Activated CD4-positive, alpha-beta T cell treated with anti-CD3 and anti-CD28 coated beads, Interleukin-2, Interleukin-6, amounts not matched to agents 100 ng/mL and 50 ng/mL, durations not matched to agents 16 hours and 8 hours (primary cell): ENCODE results near the gene PCDHB13.
"Not testable (repeated sequence)": the region's sequence is repeated elsewhere in the genome, so short reads cannot be mapped to it uniquely, and the experiment has no call there.

Experiments
- DNase-seq: peaks from one replicate; pipeline ENCODE4 v3.0.0-alpha.2; 2020

PCDHB13 gene

GRCh38 chr5:141213656-141214339, at the start of gene PCDHB13:
PCDHB13 (plus strand) TSS chr5:141213919; CDS start chr5:141214124, 205 bp downstream.
- DNase-seq = peak; percentile 4

- peak; percentile 19 for DNase-seq
These were observed 41.1 kb upstream of the PCDHB13 start, which contains the start of gene PCDHB7 for GRCh38 chr5:141172381-141173204. PCDHB7 (plus strand) TSS chr5:141172644; CDS start chr5:141172836, 192 bp downstream.

DNA sequence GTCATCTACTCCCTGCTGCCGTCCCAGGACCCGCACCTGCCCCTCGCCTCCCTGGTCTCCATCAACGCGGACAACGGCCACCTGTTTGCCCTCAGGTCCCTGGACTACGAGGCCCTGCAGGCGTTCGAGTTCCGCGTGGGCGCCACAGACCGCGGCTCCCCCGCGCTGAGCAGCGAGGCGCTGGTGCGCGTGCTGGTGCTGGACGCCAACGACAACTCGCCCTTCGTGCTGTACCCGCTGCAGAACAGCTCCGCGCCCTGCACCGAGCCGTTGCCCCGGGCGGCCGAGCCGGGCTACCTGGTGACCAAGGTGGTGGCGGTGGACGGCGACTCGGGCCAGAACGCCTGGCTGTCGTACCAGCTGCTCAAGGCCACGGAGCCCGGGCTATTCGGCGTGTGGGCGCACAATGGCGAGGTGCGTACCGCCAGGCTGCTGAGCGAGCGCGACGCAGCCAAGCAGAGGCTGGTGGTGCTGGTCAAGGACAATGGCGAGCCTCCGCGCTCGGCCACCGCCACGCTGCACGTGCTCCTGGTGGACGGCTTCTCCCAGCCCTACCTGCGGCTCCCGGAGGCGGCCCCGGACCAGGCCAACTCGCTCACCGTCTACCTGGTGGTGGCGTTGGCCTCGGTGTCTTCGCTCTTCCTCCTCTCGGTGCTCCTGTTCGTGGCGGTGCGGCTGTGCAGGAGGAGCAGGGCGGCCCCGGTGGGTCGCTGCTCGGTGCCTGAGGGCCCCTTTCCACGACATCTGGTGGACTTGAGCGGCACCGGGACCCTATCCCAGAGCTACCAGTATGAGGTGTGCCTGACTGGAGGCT, 39.2 kb upstream of the PCDHB13 start:
- not testable (repeated sequence) for DNase-seq

DNA sequence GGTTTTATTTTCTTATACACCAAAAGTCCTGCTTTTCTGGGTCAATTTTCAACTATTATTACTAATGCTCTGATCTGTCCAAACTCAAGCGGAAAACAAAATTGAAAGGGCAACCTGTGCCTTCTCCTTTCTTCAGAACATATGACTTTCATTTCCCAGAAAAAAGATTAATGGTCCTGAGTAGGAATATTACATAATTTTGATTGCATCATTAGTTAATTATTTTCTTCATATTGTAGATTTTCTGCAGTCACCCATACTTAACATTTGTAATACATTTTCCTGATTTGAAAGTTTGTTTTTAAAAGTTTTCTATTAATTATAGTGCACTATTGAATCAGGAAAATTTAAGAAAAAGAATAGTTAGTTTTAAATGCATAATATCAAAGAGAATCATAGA, 37.8 kb upstream of the PCDHB13 start:
- DNase-seq = no peak

DNA sequence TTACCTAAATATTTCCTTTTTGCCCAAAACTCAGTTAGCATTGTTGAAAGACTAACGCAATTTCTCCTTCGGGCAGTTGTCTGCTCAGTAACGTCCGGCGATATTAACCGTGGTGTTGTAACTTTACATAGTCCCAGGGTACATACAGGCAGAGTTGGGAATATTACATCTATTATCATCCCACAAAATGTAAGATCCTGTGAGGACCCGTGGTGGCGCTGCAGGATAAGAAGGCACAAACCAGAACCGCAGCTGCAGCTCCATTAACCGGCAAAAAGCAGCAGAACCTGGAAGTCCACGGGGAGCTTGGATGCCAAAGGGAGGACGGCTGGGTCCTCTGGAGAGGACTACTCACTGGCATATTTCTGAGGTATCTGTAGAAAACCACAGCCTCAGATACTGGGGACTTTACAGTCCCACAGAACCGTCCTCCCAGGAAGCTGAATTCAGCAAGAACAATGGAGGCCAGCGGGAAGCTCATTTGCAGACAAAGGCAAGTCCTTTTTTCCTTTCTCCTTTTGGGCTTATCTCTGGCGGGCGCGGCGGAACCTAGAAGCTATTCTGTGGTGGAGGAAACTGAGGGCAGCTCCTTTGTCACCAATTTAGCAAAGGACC, 36.0 kb upstream of the PCDHB13 start, which contains the start of gene PCDHB8:
Gene PCDHB8 (plus strand): TSS at position 214 of the 615 bp plus-strand sequence. CDS start 245 bp downstream, at position 459.
- not testable (repeated sequence) for DNase-seq

- DNase-seq = not testable (repeated sequence)
These were observed 34.3 kb upstream of the PCDHB13 start for GRCh38 chr5:141179371-141179770.

DNA sequence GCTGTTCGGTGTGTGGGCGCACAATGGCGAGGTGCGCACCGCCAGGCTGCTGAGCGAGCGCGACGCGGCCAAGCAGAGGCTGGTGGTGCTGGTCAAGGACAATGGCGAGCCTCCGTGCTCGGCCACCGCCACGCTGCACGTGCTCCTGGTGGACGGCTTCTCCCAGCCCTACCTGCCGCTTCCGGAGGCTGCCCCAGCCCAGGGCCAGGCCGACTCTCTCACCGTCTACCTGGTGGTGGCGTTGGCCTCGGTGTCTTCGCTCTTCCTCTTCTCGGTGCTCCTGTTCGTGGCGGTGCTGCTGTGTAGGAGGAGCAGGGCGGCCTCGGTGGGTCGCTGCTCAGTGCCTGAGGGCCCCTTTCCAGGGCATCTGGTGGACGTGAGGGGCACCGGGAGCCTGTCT, 33.8 kb upstream of the PCDHB13 start:
- not testable (repeated sequence) for DNase-seq

DNA sequence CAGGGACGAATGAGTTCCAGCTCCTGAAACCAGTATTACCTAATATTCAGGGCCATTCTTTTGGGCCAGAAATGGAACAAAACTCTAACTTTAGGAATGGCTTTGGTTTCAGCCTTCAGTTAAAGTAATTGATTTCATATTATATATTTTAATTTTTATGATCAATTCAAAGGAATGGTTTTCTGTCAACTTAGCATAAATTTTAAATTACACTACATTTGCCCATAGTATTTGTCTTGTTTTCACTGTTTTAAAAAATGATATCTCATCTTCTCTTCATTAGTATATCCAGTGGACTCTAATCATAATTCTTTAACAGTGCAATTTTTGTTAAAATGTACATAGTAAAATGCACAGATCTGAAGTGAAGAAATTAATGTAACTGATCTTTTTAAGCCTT, 33.4 kb upstream of the PCDHB13 start:
- DNase-seq = no peak

DNA sequence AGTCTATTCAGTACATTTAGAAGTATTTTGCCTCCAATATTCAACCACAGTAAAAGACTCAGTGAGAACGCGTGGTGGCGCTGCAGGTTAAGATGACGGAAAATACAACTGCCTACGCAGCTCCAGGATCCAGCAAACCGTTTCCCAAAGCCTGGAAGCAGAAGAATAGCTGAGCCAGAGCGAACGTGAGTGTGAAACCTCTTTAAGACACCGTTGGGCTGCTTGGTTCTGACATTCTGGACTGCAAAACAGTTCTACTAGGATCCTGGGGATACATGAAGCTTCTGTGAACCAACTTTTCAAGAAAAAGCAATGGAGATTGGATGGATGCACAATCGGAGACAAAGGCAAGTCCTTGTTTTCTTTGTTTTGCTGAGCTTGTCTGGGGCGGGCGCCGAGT, 31.5 kb upstream of the PCDHB13 start, which contains the start of gene PCDHB16:
Gene PCDHB16 (plus strand): TSS at position 140 of the 400 bp plus-strand sequence. CDS start 173 bp downstream, at position 313.
- no peak for DNase-seq

GRCh38 chr5:141184117-141184855, 29.4 kb upstream of the PCDHB13 start:
- not testable (repeated sequence) for DNase-seq

- peak; percentile 16 for DNase-seq
These were observed 26.7 kb upstream of the PCDHB13 start, which contains the start of gene PCDHB9 for GRCh38 chr5:141186897-141187512. PCDHB9 (plus strand) TSS chr5:141187161; CDS start chr5:141187319, 158 bp downstream.

DNA sequence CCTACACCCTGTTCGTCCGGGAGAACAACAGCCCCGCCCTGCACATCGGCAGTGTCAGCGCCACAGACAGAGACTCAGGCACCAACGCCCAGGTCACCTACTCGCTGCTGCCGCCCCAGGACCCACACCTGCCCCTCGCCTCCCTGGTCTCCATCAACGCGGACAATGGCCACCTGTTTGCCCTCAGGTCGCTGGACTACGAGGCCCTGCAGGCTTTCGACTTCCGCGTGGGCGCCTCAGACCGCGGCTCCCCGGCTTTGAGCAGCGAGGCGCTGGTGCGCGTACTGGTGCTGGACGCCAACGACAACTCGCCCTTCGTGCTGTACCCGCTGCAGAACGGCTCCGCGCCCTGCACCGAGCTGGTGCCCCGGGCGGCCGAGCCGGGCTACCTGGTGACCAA, 25.0 kb upstream of the PCDHB13 start:
- DNase-seq = not testable (repeated sequence)

GRCh38 chr5:141189131-141189530, 24.6 kb upstream of the PCDHB13 start:
- DNase-seq = not testable (repeated sequence)

DNA sequence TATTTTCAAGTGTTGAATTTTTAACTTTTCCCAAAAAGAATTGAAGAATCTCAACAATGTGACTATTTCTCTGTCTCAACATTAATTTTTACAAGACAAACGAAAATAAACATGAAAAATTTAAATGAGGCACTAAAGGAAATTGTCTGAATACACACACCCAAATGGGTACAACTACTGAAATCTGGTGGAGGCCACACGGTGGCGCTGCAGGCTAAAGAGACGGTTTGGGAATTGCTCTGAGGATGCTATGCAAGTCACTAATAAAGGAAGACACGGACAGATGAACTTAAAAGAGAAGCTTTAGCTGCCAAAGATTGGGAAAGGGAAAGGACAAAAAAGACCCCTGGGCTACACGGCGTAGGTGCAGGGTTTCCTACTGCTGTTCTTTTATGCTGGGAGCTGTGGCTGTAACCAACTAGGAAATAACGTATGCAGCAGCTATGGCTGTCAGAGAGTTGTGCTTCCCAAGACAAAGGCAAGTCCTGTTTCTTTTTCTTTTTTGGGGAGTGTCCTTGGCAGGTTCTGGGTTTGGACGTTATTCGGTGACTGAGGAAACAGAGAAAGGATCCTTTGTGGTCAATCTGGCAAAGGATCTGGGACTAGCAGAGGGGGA, 21.5 kb upstream of the PCDHB13 start, which contains the start of gene PCDHB10:
Gene PCDHB10 (plus strand): TSS at position 244 of the 616 bp plus-strand sequence. CDS start 200 bp downstream, at position 444.
- DNase-seq = peak; percentile 27

DNA sequence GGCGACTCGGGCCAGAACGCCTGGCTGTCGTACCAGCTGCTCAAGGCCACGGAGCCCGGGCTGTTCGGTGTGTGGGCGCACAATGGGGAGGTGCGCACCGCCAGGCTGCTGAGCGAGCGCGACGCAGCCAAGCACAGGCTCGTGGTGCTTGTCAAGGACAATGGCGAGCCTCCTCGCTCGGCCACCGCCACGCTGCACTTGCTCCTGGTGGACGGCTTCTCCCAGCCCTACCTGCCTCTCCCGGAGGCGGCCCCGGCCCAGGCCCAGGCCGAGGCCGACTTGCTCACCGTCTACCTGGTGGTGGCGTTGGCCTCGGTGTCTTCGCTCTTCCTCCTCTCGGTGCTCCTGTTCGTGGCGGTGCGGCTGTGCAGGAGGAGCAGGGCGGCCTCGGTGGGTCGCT, 19.4 kb upstream of the PCDHB13 start:
- DNase-seq = not testable (repeated sequence)

DNA sequence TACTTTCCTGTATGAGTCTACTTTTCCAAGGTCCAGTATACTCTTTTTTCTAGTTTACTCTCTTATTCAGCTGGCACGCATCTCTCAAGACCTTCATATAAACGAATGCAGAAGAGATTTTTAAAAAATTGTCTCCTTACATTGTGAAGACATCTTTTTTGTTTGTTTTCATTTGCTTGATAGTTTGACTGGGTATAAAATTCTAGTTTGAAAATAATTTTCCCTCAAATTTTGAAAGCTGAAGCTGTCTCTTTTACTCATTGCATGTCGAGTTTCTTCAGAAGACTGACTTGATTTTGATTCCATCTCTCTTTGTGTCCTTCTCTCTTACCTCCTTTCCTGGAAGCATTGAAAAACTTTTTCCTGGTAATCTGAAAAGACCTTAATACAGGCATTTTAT, 17.4 kb upstream of the PCDHB13 start:
- no peak for DNase-seq

GRCh38 chr5:141199359-141200235, 14.1 kb upstream of the PCDHB13 start, which contains the start of gene PCDHB11:
PCDHB11 (plus strand) TSS chr5:141199627; CDS start chr5:141199775, 148 bp downstream.
- DNase-seq = no peak

DNA sequence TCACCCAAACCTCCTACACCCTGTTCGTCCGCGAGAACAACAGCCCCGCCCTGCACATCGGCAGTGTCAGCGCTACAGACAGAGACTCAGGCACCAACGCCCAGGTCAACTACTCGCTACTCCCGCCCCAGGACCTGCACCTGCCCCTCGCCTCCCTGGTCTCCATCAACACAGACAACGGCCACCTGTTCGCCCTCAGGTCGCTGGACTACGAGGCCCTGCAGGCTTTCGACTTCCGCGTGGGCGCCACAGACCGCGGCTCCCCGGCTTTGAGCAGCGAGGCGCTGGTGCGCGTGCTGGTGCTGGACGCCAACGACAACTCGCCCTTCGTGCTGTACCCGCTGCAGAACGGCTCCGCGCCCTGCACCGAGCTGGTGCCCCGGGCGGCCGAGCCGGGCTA, 12.6 kb upstream of the PCDHB13 start:
- DNase-seq = not testable (repeated sequence)

- DNase-seq = not testable (repeated sequence)
These were observed 12.1 kb upstream of the PCDHB13 start for GRCh38 chr5:141201646-141202045.
